ENCODE results near the gene ABCB11.

DNA sequence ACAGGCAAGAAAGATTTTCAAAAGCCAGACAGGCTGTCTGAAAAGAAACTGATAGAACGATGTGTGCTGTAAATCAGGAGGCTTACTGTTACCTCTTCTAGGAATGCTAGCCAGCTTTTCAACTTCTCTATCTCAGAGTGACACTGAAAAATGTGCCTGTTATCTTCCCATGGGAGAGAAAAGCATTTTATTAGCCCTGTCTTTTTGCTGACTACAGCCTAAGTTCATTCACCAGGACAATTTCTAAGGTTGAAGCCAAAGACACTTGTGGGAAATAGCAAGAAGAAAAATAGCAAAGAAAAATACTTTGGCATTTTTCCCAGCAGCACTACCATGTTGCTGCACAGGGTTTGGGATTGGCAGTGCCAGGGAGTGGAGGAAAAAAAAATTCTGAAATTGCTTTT, 34.0 kb downstream of the ABCB11 start:
- TF ChIP-seq CTCF (IDR thresholded peaks at IDR 0.05) (no peak), EZH2 (IDR thresholded peaks at IDR 0.05) (no peak)

All from neural progenitor cell (in vitro differentiated cells).